Neural cell (in vitro differentiated cells): ENCODE results near the gene PCYT1B. TPM values are rescaled to one million over a fixed set of nuclear protein-coding genes. Genes with fewer than 3 reads are reported as not detected.
"Not testable (repeated sequence)": the region's sequence is repeated elsewhere in the genome, so short reads cannot be mapped to it uniquely, and the experiment has no call there.

Source experiments
- H2AFZ ChIP-seq: fragments of 200-600, 300-800 bp; sonication (generic), shearing (Covaris generic); 2 replicates; pipeline ENCODE4 v1.6.0; 2014; ENCODE audit warnings: low read depth, mild to moderate bottlenecking, antibody characterized with exemption, low read length, moderate library complexity
- H3F3A ChIP-seq: fragments of 200-600 bp; shearing (Covaris generic); 2 replicates; pipeline ENCODE4 v1.6.1; 2016; ENCODE audit warnings: mild to moderate bottlenecking, moderate library complexity, mixed read lengths, antibody characterized with exemption, low read length; ENCODE audit not compliant: insufficient read depth, poor library complexity, severe bottlenecking
- H3K27ac ChIP-seq: fragments of 200-600, 300-800 bp; sonication (generic), shearing (Covaris generic); 2 replicates; pipeline ENCODE4 v1.5.1; 2014; ENCODE audit warnings: mild to moderate bottlenecking, low read length, moderate library complexity
- H3K27me3 ChIP-seq: fragments of 300-800, 200-600 bp; sonication (generic), shearing (Covaris generic); 2 replicates; pipeline ENCODE4 v1.6.0; 2014; ENCODE audit warnings: mild to moderate bottlenecking, low read depth, low read length, moderate library complexity; ENCODE audit not compliant: insufficient read depth
- H3K36me3 ChIP-seq: fragments of 300-800, 200-600 bp; sonication (generic), shearing (Covaris generic); 2 replicates; pipeline ENCODE4 v1.5.1; 2014; ENCODE audit warnings: mild to moderate bottlenecking, antibody characterized with exemption, low read length, moderate library complexity; ENCODE audit not compliant: insufficient read depth
- H3K4me2 ChIP-seq: fragments of 300-800, 200-600 bp; sonication (generic), shearing (Covaris generic); 2 replicates; pipeline ENCODE4 v1.6.0; 2014; ENCODE audit warnings: mild to moderate bottlenecking, low read length
- H3K4me3 ChIP-seq: fragments of 300-800, 200-600 bp; sonication (generic), shearing (Covaris generic); 2 replicates; pipeline ENCODE4 v1.5.1; 2014; ENCODE audit warnings: mild to moderate bottlenecking, low read length, moderate library complexity
- H3K79me2 ChIP-seq: fragments of 200-600 bp; shearing (Covaris generic); replicated peaks from 2 replicates; pipeline ENCODE4 v1.6.0; 2014; ENCODE audit warnings: mild to moderate bottlenecking, low read length, moderate library complexity; ENCODE audit not compliant: insufficient read depth
- H3K9ac ChIP-seq: fragments of 300-800, 200-600 bp; sonication (generic), shearing (Covaris generic); 2 replicates; pipeline ENCODE4 v1.6.1; 2016; ENCODE audit warnings: mild to moderate bottlenecking, low read length, mixed read lengths
- H3K9me2 ChIP-seq: fragments of 200-600 bp; shearing (Covaris generic); 2 replicates; pipeline ENCODE4 v1.6.1; 2016; ENCODE audit warnings: mild to moderate bottlenecking, low read length, mixed read lengths; ENCODE audit not compliant: insufficient read depth
- H3K9me3 ChIP-seq: fragments of 200-600, 300-800 bp; sonication (generic), shearing (Covaris generic); 2 replicates; pipeline ENCODE4 v1.6.1; 2016; ENCODE audit warnings: mild to moderate bottlenecking, mixed run types, low read length, moderate library complexity, mixed read lengths
- H4K20me1 ChIP-seq: fragments of 200-600 bp; shearing (Covaris generic); 2 replicates; pipeline ENCODE4 v1.6.1; 2016; ENCODE audit warnings: mild to moderate bottlenecking, mixed run types; ENCODE audit not compliant: insufficient read depth
- EP300 ChIP-seq: fragments of 450-650 bp; conservative IDR thresholded peaks from 2 replicates; pipeline ENCODE4 v1.6.1; 2014; ENCODE audit warnings: antibody characterized with exemption, mild to moderate bottlenecking, moderate library complexity; ENCODE audit not compliant: poor library complexity, severe bottlenecking
- MXI1 ChIP-seq: fragments of 450-650 bp; conservative IDR thresholded peaks from 2 replicates; pipeline ENCODE4 v1.6.1; 2014; ENCODE audit warnings: antibody characterized with exemption, mild to moderate bottlenecking; ENCODE audit not compliant: poor library complexity, severe bottlenecking
- POLR2AphosphoS5 ChIP-seq: IDR thresholded peaks from 2 replicates; pipeline ENCODE4 v1.6.1; 2012
- RAD21 ChIP-seq: fragments of 450-650 bp; conservative IDR thresholded peaks from 2 replicates; pipeline ENCODE4 v1.6.1; 2014; ENCODE audit warnings: antibody characterized with exemption, mild to moderate bottlenecking, moderate library complexity
- SMC3 ChIP-seq: fragments of 450-650 bp; conservative IDR thresholded peaks from 2 replicates; pipeline ENCODE4 v1.6.1; 2014; ENCODE audit warnings: antibody characterized with exemption, mild to moderate bottlenecking, moderate library complexity; ENCODE audit not compliant: poor library complexity
- TAF1 ChIP-seq: IDR thresholded peaks from 2 replicates; pipeline ENCODE4 v1.6.1; 2012; ENCODE audit warnings: low read depth
- polyA plus RNA-seq: library from polyadenylated mRNA; depleted of rRNA; stranded (reverse); fragments of >200 nt; gene quantifications from 2 replicates; pipeline ENCODE4 v1.2.3, GENCODE V29; 2014
- TF ChIP-seq, protein P1 (sequence below): IDR thresholded peaks from 2 replicates; pipeline ENCODE4 v1.6.1; 2012; ENCODE audit warnings: borderline replicate concordance
- TF ChIP-seq, protein P2 (sequence below): fragments of 450-650 bp; IDR thresholded peaks from 2 replicates; pipeline ENCODE4 v1.5.1; 2014; ENCODE audit warnings: antibody characterized with exemption, mild to moderate bottlenecking, moderate library complexity; ENCODE audit not compliant: poor library complexity, severe bottlenecking

Gene PCYT1B
- polyA plus RNA-seq, 1 donor from 2014 or later, result 10.6 TPM

GRCh38 chrX:24657671-24658386 lies 10.7 kb upstream of the PCYT1B start:
- no peaks in the 10 kb centered on the region for H3F3A ChIP-seq
- H3K4me2 ChIP-seq, result no peak overlapping the region
- no peaks in the 10 kb centered on the region for H3K27me3 ChIP-seq
- H3K36me3 ChIP-seq, result no peaks in the 10 kb centered on the region
- H3K4me3 ChIP-seq, result no peak overlapping the region
- no peaks in the 10 kb centered on the region for H4K20me1 ChIP-seq
- no peaks in the 10 kb centered on the region for H3K9me3 ChIP-seq
- TF ChIP-seq, protein P1, sequence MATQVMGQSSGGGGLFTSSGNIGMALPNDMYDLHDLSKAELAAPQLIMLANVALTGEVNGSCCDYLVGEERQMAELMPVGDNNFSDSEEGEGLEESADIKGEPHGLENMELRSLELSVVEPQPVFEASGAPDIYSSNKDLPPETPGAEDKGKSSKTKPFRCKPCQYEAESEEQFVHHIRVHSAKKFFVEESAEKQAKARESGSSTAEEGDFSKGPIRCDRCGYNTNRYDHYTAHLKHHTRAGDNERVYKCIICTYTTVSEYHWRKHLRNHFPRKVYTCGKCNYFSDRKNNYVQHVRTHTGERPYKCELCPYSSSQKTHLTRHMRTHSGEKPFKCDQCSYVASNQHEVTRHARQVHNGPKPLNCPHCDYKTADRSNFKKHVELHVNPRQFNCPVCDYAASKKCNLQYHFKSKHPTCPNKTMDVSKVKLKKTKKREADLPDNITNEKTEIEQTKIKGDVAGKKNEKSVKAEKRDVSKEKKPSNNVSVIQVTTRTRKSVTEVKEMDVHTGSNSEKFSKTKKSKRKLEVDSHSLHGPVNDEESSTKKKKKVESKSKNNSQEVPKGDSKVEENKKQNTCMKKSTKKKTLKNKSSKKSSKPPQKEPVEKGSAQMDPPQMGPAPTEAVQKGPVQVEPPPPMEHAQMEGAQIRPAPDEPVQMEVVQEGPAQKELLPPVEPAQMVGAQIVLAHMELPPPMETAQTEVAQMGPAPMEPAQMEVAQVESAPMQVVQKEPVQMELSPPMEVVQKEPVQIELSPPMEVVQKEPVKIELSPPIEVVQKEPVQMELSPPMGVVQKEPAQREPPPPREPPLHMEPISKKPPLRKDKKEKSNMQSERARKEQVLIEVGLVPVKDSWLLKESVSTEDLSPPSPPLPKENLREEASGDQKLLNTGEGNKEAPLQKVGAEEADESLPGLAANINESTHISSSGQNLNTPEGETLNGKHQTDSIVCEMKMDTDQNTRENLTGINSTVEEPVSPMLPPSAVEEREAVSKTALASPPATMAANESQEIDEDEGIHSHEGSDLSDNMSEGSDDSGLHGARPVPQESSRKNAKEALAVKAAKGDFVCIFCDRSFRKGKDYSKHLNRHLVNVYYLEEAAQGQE, result no peak
- no peak for TF ChIP-seq RAD21
- no peak for TF ChIP-seq TAF1
- TF ChIP-seq, protein P2, sequence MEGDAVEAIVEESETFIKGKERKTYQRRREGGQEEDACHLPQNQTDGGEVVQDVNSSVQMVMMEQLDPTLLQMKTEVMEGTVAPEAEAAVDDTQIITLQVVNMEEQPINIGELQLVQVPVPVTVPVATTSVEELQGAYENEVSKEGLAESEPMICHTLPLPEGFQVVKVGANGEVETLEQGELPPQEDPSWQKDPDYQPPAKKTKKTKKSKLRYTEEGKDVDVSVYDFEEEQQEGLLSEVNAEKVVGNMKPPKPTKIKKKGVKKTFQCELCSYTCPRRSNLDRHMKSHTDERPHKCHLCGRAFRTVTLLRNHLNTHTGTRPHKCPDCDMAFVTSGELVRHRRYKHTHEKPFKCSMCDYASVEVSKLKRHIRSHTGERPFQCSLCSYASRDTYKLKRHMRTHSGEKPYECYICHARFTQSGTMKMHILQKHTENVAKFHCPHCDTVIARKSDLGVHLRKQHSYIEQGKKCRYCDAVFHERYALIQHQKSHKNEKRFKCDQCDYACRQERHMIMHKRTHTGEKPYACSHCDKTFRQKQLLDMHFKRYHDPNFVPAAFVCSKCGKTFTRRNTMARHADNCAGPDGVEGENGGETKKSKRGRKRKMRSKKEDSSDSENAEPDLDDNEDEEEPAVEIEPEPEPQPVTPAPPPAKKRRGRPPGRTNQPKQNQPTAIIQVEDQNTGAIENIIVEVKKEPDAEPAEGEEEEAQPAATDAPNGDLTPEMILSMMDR, result no peak
- no peak for TF ChIP-seq MXI1
- TF ChIP-seq POLR2AphosphoS5, result no peak
- no peaks in the 10 kb centered on the region for H3K9me2 ChIP-seq
- no peak overlapping the region for H3K9ac ChIP-seq
- no peaks in the 10 kb centered on the region for H3K79me2 ChIP-seq
- no peak overlapping the region for H3K27ac ChIP-seq
- no peak overlapping the region for H2AFZ ChIP-seq

- H3K9me2 ChIP-seq, H3K27me3 ChIP-seq, H3K36me3 ChIP-seq, H4K20me1 ChIP-seq, H3K4me2 ChIP-seq, H3F3A ChIP-seq, H3K4me3 ChIP-seq, H2AFZ ChIP-seq, H3K27ac ChIP-seq, H3K9me3 ChIP-seq, H3K9ac ChIP-seq, H3K79me2 ChIP-seq: not testable (repeated sequence)
These were observed 8.5 kb upstream of the PCYT1B start for GRCh38 chrX:24655679-24656078.

GRCh38 chrX:24651783-24652182 lies 4.6 kb upstream of the PCYT1B start:
- no peak overlapping the region for H2AFZ ChIP-seq
- no peaks in the 10 kb centered on the region for H3K9me3 ChIP-seq
- H3K4me3 ChIP-seq, result no peak overlapping the region
- no peak overlapping the region for H3K4me2 ChIP-seq
- no peak for TF ChIP-seq EP300
- TF ChIP-seq SMC3, result no peak
- H3K9me2 ChIP-seq, result no peaks in the 10 kb centered on the region
- H3K79me2 ChIP-seq, result no peaks in the 10 kb centered on the region
- no peak overlapping the region for H3K27ac ChIP-seq
- no peak overlapping the region for H3K9ac ChIP-seq
- no peaks in the 10 kb centered on the region for H3F3A ChIP-seq
- no peaks in the 10 kb centered on the region for H3K27me3 ChIP-seq
- H3K36me3 ChIP-seq, result no peaks in the 10 kb centered on the region
- H4K20me1 ChIP-seq, result no peaks in the 10 kb centered on the region
